NOMO-1 (cell line): Measurements from ENCODE around the gene LONP2.
A peak's percentile ranks its signal among the peaks of the same experiment; 100 is the strongest.
"Not testable (repeated sequence)": the region's sequence is repeated elsewhere in the genome, so short reads cannot be mapped to it uniquely, and the experiment has no call there.

Experiments used
- DNase-seq, 2 experiments: peaks; one replicate each; lab custom pipeline; 2025; ENCODE audit not compliant: unreplicated experiment in 2 of 2; lab: John Stamatoyannopoulos, UW

The LONP2 gene

DNA sequence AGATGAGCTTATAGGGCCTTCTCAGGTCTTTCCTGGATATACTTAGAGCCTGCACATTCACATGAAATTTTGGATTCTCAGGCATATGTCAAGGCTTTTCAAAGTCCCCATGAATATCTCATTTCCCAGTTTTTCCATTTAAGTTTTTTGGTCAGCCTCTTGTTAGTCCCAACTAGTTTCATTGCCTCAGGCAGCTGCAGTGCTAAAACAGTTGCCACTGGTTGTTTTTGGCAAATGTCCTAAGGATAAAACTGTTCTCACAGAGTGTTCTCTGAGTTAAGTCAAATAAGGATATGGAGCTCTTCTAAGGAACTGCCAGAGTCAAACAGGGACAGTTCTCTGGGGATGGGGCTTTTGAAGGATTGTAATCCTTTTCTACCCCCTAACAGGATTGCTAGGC is 43.1 kb downstream of the LONP2 start:
- DNase-seq, result no peak

DNA sequence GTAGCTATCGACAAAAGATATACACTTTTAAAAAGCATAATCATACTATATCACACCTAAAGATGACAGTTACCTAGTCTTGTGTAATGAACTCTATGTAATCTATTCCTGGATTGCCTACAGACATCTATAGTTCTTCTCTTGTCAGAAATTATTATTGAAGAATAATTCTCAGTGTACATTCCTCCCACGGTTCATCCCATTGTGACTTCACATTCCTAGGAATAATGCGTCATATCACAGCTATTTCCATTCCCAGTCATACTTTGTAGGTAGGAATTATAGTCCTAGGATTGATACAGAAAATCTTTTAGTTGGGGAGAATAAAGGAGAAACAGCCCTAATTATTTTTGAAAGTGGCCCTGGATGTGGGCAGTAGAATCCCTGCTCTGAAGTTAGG is 47.2 kb downstream of the LONP2 start:
- DNase-seq, result no peak

DNA sequence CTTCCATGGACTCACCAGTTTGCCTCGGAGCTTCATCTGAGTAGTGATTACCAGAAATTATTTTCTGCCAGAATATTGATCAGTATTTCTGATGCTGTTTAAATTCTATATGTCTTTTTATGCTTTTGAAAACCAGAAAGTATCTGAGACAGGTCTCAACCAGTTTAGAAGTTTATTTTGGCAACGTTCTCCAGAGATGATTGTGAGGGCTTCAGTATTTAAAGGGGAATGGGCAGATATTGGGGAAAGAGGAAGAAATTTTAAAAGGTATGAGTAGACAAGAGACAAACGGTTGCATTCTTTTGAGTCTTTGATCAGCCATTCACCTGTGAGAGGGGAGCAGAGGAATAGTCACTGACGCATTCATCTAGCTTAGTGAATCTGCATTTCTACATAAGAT is 47.7 kb downstream of the LONP2 start:
- DNase-seq, result no peak

DNA sequence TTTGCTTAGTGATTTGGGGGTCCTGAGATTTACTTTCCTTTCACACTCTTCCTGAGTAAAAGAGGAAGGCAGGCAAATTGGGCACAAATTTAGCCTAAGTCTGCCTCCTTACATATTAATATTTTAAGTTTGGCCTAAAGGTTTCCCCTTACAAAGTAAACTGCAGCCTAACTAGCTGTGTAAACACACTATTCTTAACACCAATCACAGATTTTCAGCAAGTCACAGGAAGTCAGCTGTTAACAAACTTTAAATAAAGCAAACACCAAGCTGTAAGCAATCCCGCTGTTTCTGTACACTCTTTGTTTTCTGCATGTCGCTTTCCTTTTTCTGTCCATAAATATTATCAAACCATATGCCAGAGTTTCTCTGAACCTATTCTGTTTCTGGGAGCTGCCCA is 48.4 kb downstream of the LONP2 start:
- no peak for DNase-seq

GRCh38 chr16:48294724-48295123 is 50.6 kb downstream of the LONP2 start:
- DNase-seq, result no peak

DNA sequence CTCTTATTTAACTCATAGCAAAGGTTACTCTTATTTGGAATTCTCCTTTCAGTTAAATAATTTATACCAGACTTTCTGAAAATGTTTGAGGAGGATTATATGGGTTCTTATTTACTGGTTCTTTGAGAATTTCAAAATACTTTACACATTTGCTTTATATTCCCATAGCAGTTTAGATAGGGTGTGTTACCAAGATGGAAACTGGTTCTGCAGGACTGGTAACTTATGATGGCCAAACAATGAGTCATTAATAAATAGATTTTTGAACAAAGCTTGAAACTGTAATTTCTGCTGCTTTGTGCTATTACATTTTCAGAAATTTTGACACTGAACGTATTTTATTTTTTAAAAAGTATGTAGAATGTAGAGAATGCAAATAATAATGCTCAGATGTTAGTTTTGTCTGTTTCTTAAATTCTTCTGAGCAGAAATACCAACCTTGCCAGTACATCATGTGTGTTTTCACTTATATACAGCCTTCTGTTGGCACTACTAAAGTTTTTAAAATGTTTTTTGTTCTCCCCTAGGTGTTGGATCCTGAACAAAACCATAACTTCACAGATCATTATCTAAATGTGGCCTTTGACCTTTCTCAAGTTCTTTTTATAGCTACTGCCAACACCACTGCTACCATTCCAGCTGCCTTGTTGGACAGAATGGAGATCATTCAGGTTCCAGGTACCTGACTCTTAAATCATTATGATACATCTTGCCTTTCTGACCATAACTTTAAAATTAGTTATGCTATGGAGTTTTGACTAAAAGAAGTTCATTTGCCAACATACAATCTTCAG is 51.6 kb downstream of the LONP2 start:
- no peak for DNase-seq

- DNase-seq, result no peak
Observed at GRCh38 chr16:48299471-48299870, 55.4 kb downstream of the LONP2 start.

DNA sequence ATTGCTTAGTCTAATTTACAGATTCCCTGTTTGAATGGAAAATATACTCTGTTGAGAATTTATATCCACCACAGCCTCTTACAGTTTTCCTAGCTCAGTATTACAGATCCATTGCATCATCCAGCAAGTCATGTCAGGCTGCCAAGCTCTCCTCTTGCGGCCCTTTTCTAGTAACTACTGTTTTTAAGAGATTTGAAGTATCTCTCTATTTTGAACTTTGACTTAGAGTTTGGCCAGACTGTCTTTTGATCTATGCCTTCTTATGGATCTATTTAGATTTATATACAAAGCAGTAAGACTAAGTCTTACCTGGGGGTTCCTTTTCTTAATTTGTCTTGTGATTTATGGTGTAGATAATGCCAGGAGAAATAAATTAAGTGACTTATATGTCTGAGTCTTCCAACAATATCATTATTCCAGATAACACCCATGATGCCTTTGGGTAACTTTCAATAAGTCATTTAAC is 56.3 kb downstream of the LONP2 start:
- DNase-seq, result no peak

GRCh38 chr16:48308535-48308934 is 64.4 kb downstream of the LONP2 start:
- DNase-seq, result no peak

DNA sequence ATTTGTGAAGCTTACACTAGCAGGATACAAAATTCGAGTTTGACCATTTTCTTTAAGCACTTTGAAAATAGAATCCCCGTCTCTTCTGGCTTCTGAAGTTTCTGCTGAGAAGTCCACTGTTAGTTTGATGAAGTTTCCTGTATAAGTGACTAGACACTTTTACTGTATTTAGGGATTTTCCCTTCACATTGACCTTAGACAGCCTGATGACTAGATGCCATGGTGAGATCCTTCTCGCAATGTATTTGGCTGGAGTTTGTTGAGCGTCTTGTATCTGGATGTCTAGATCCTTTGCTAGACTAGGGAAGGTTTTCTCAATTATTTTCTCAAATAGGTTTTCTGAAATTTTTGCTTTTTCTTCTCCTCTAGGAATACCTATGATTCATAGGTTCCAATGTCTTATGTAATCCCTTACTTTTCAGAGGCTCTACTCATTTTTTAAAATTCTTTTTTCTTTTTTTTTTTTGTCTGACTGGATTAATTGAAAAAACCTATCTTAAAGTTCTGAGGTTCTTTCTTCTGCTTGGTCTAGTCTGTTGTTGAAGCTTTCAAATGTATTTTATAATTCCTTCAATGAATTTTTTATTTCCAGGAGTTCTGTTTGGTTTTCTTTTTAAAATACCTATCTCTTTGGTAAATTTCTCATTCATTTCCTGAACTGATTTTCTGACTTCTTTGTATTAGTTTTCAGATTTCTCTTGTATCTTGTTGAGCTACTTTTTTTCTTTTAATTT is 67.0 kb downstream of the LONP2 start:
- no peak for DNase-seq

GRCh38 chr16:48313905-48314304 is 69.8 kb downstream of the LONP2 start:
- DNase-seq, result not testable (repeated sequence)

- no peak for DNase-seq
Observed at GRCh38 chr16:48317026-48317425, 72.9 kb downstream of the LONP2 start.

DNA sequence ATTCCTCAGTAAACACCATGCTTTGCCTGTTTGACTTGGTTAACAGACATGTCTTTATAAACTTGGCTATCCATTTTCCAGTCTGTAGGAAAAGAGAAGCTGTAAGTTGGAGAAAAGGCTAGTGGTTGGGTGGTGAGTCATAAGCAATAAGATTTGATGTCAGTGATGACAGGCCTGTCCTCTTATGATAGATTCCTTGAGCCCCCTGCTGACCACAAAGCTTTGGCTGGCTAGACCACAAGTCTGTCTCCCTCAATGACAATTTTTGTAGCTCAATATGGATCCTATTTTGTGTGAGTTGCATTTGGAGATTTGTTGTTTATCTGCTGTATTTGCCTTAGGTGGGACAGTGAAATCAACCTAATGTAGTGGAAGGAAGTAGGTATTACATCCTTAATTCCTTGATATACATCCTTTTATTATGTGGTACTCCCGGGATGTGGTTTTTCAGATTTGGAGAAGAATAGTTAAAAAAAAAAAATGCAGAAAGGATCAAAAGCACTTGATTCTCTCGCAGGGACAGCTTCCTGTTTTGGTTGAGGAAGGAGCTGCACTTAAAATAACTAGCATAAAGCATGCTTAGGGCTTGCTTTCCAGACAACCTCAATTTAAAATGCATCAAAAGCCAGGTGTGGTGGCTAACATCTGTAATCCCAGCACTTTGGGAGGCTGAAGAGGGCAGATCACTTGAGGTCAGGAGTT is 73.7 kb downstream of the LONP2 start:
- DNase-seq, result peak; percentile 65 to 81

- DNase-seq, result peak; percentile 70 to 76
Observed at GRCh38 chr16:48318630-48319029, 74.5 kb downstream of the LONP2 start.

DNA sequence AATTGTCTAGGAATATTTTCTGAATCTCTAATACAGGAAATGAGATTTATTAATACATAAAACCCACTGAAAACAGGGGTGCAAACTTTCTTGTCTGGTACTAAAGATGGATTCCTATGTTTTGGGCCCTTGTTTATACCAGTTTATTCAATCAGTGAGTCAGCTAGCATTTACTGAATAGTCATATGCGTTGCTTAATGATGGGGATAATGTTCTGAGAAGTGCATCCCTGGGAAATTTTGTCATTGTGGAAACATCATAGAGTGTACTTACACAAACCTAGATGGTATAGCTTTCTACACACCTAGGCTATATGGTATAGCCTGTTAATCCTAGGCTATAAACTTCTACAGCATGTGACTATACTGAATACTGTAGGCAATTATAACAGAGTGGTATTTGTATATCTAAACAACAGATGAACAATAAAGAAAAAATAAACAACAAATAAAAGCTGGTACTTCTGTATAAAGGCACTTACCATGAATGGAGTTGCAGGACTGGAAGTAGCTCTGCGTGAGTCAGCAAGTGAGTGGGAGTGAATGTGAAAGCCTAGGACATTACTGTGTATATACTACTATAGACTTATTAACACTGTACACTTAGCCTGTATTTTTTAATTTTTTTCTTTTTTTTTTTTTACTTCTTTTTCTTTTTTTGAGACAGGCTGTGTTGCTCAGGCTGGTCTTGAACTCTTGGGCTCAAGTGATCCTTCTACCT is 77.4 kb downstream of the LONP2 start:
- no peak for DNase-seq

- DNase-seq, result no peak
Observed at GRCh38 chr16:48323783-48324775, 80.0 kb downstream of the LONP2 start.

GRCh38 chr16:48326915-48327314 is 82.8 kb downstream of the LONP2 start:
- no peak for DNase-seq

- DNase-seq, result no peak
Observed at GRCh38 chr16:48329138-48329537, 85.0 kb downstream of the LONP2 start.

- DNase-seq, result no peak
Observed at GRCh38 chr16:48330189-48330840, 86.2 kb downstream of the LONP2 start.
